HepG2 (cell line): Measurements from ENCODE around the gene GIPC2. TPM values are rescaled to one million over a fixed set of nuclear protein-coding genes. Genes with fewer than 3 reads are reported as not detected.

Experiments
- ATAC-seq: fragments of 200-7000 bp; cut with Tn5 transposase; 3 replicates; pipeline ENCODE4 v1.9.1; 2020; ENCODE audit warnings: mild to moderate bottlenecking, moderate library complexity
- BruUV-seq: library from RNA; stranded (reverse); fragments of 400-500 nt; replicated peaks from 2 replicates; lab custom pipeline; 2021; lab: Mats Ljungman, UMichigan
- CTCF ChIA-PET: fragments of 300-600 bp; formaldehyde crosslinking; extraction: SDS; loops from one replicate; lab custom pipeline; 2021; ENCODE audit warnings: low total read pairs, inconsistent platforms, low intra/inter-chr PET ratio; lab: Yijun Ruan, JAX
- POLR2A ChIA-PET: fragments of 350-600 bp; sonication (Branson Sonifier 250); formaldehyde crosslinking; loops from one replicate; lab custom pipeline; 2020; ENCODE audit warnings: antibody characterized with exemption, inconsistent platforms; lab: Yijun Ruan, JAX
- DNase-seq: peaks from one replicate; pipeline ENCODE4 v3.0.0-alpha.2; 2015; ENCODE audit warnings: low spot score
- FAIRE-seq: peaks from 3 replicates; lab custom pipeline; 2011; peaks lifted over from hg19 to GRCh38; lab: Jason Lieb, UNC
- H2AFZ ChIP-seq: one replicate; pipeline ENCODE4 v1.6.1; 2011; ENCODE audit warnings: low read length, inconsistent platforms
- H3K27ac ChIP-seq: fragments of 300-600 bp; 3 replicates; pipeline ENCODE4 v1.8.0; 2011; ENCODE audit warnings: mixed run types, mild to moderate bottlenecking, mixed read lengths, low read length, inconsistent platforms; ENCODE audit not compliant: insufficient read depth; ENCODE audit errors: extremely low read length
- H3K27me3 ChIP-seq, 2 experiments: fragments of 200-600 bp in 1 of 2; 2 replicates in 1 of 2; 3 replicates in 1 of 2; pipeline versions ENCODE4 v1.6.0 to v1.8.0; 2011; ENCODE audit warnings: low read length in 2 of 2, mild to moderate bottlenecking in 2 of 2, moderate library complexity in 2 of 2, inconsistent platforms in 1 of 2; ENCODE audit not compliant: insufficient read depth in 2 of 2, control insufficient read depth in 1 of 2
- H3K36me3 ChIP-seq, 2 experiments: fragments of 200-600 bp in 1 of 2; replicated peaks in 1 of 2; 2 replicates in 1 of 2; 3 replicates in 1 of 2; pipeline versions ENCODE4 v1.5.1 to v1.8.0; 2011; ENCODE audit warnings: low read length in 2 of 2, inconsistent platforms in 1 of 2; ENCODE audit not compliant: insufficient read depth in 2 of 2, control insufficient read depth in 1 of 2
- H3K4me1 ChIP-seq: 2 replicates; pipeline ENCODE4 v1.5.1; 2012; ENCODE audit warnings: low read length, inconsistent platforms; ENCODE audit not compliant: insufficient read depth
- H3K4me2 ChIP-seq: 2 replicates; pipeline ENCODE4 v1.6.0; 2011; ENCODE audit warnings: low read depth, low read length, inconsistent platforms
- H3K4me3 ChIP-seq, 3 experiments: fragments of 200-600 bp in 1 of 3; sonication (generic), shearing (Covaris generic) in 1 of 3; replicated peaks in 1 of 3; 2 replicates each; pipeline ENCODE4 v1.5.1; 2011 to 2016; ENCODE audit warnings: low read length in 3 of 3, inconsistent platforms in 2 of 3, low read depth in 2 of 3, mild to moderate bottlenecking in 2 of 3, control low read depth in 1 of 3, mixed read lengths in 1 of 3; ENCODE audit not compliant: insufficient read depth in 1 of 3
- H3K79me2 ChIP-seq: one replicate; pipeline ENCODE4 v1.6.1; 2011; ENCODE audit warnings: low read length, inconsistent platforms; ENCODE audit not compliant: insufficient read depth
- H3K9ac ChIP-seq: 2 replicates; pipeline ENCODE4 v1.6.0; 2011; ENCODE audit warnings: mild to moderate bottlenecking, low read depth, low read length, inconsistent platforms; ENCODE audit not compliant: insufficient read depth
- H3K9me3 ChIP-seq: 2 replicates; pipeline ENCODE4 v1.5.1; 2012; ENCODE audit warnings: mild to moderate bottlenecking, low read length
- H4K20me1 ChIP-seq: 2 replicates; pipeline ENCODE4 v1.6.0; 2011; ENCODE audit warnings: inconsistent platforms, mild to moderate bottlenecking, low read length, moderate library complexity; ENCODE audit not compliant: insufficient read depth
- BCL3 ChIP-seq: sonication (generic); formaldehyde crosslinking; IDR thresholded peaks from 2 replicates; pipeline ENCODE4 v1.5.1; 2020; ENCODE audit warnings: mild to moderate bottlenecking, missing genetic modification reagents, moderate library complexity
- CBFB ChIP-seq: sonication (generic); formaldehyde crosslinking; IDR thresholded peaks from 2 replicates; pipeline ENCODE4 v1.4.0; 2020; ENCODE audit warnings: missing genetic modification reagents
- CENPX ChIP-seq: sonication (generic); formaldehyde crosslinking; IDR thresholded peaks from 2 replicates; pipeline ENCODE4 v1.9.0; 2021; ENCODE audit warnings: mild to moderate bottlenecking, missing genetic modification reagents, moderate library complexity
- FOXK2 ChIP-seq: fragments of 450-650 bp; IDR thresholded peaks from 2 replicates; pipeline ENCODE4 v1.6.1; 2016
- GMEB1 ChIP-seq: sonication (generic); formaldehyde crosslinking; IDR thresholded peaks from 2 replicates; pipeline ENCODE4 v1.5.1; 2020; ENCODE audit warnings: missing genetic modification reagents, mild to moderate bottlenecking, borderline replicate concordance
- PAXIP1 ChIP-seq: sonication (generic); formaldehyde crosslinking; conservative IDR thresholded peaks from 2 replicates; pipeline ENCODE4 v1.4.0; 2020; ENCODE audit warnings: mild to moderate bottlenecking, missing genetic modification reagents, moderate library complexity
- PLRG1 ChIP-seq: fragments of 450-650 bp; conservative IDR thresholded peaks from 2 replicates; pipeline ENCODE4 v1.6.1; 2016
- RNF219 ChIP-seq: sonication (generic); formaldehyde crosslinking; IDR thresholded peaks from 2 replicates; pipeline ENCODE4 v1.5.0; 2020; ENCODE audit warnings: mild to moderate bottlenecking, missing genetic modification reagents
- ZBTB44 ChIP-seq: sonication (generic); formaldehyde crosslinking; IDR thresholded peaks from 2 replicates; pipeline ENCODE4 v1.4.0; 2020; ENCODE audit warnings: missing genetic modification reagents
- ZNF264 ChIP-seq: sonication (generic); formaldehyde crosslinking; IDR thresholded peaks from 2 replicates; pipeline ENCODE4 v1.4.0; 2020; ENCODE audit warnings: missing genetic modification reagents
- ZNF773 ChIP-seq: sonication (generic); formaldehyde crosslinking; IDR thresholded peaks from 2 replicates; pipeline ENCODE4 v1.4.0; 2020; ENCODE audit warnings: missing genetic modification reagents, borderline replicate concordance
- ZNF777 ChIP-seq: sonication (generic); formaldehyde crosslinking; IDR thresholded peaks from 2 replicates; pipeline ENCODE4 v1.4.0; 2020; ENCODE audit warnings: missing genetic modification reagents
- ZUFSP ChIP-seq: sonication (generic); formaldehyde crosslinking; IDR thresholded peaks from 2 replicates; pipeline ENCODE4 v1.9.0; 2021; ENCODE audit warnings: missing genetic modification reagents, mild to moderate bottlenecking, borderline replicate concordance
- WGBS: methylation state at CpG from one replicate; pipeline ENCODE4 v1.1.6; 2017; ENCODE audit warnings: low lambda C conversion rate; 5-methylcytosine and 5-hydroxymethylcytosine counted together
- in situ Hi-C: cut with HindIII; loops from 2 replicates; pipeline ENCODE4 v1.10.0; 2017; ENCODE audit warnings: low pct_unique_long_range_greater_than_20kb; ENCODE audit not compliant: extremely low pct_ligation_motif_present
- intact Hi-C: fragments of 100-400 bp; cut with micrococcal nuclease; formaldehyde crosslinking; loops from one replicate; pipeline ENCODE4 v1.10.0; 2022; ENCODE audit not compliant: unreplicated experiment
- polyA plus RNA-seq, 8 experiments: library from polyadenylated mRNA; depleted of rRNA in 3 of 8; stranded (reverse) in 7 of 8; unstranded in 1 of 8; fragments of >200 nt; fragmentation: Illumina TruSeq in 4 of 8; extraction: Trizol in 4 of 8; gene quantifications; 2 replicates each; pipeline versions ENCODE4 v1.2.1 to v1.2.3, GENCODE V29; 2011 to 2016; ENCODE audit warnings: low read depth in 4 of 8, missing spikeins in 1 of 8, mixed read lengths in 1 of 8; ENCODE audit not compliant: insufficient read depth in 1 of 8
- total RNA-seq, 5 experiments: library from RNA; depleted of rRNA; stranded (reverse); fragments of >200 nt; fragmentation: Illumina TruSeq; extraction: Trizol; gene quantifications; 2 replicates each; pipeline ENCODE4 v1.2.3, GENCODE V29; 2016; ENCODE audit warnings: low read depth in 1 of 5

GIPC2 gene
- total and polyA plus RNA-seq, 2 of the 13 experiments (the other 11 are each of a cell fraction or from before 2014, with no cell fraction given) = 6.1 to 21.6 TPM

GRCh38 chr1:78009276-78009675 is 36.5 kb upstream of the GIPC2 start:
- DNase-seq (no peak), ATAC-seq (no peak), FAIRE-seq (no peak)
- Histone ChIP-seq H3K27ac (no peak overlapping the region), H4K20me1 (no peaks in the 10 kb centered on the region; the same call in none of the 2 replicates), H2AFZ (no peak overlapping the region), H3K27me3 (no peaks in the 10 kb centered on the region), H3K4me2 (no peak overlapping the region), H3K9ac (no peak overlapping the region), H3K4me1 (peaks cover 47% of the 10 kb centered on the region), H3K36me3 (no peaks in the 10 kb centered on the region; a peak in 1 of 5 replicates), H3K79me2 (peaks cover 53% of the 10 kb centered on the region), H3K4me3 (no peak overlapping the region), H3K9me3 (no peaks in the 10 kb centered on the region)
- CTCF ChIA-PET = no interaction called here
- in situ Hi-C loops (no loop called here), intact Hi-C loops (no loop called here)
- no TSS peak for BruUV-seq
- TF ChIP-seq RNF219 (CRISPR knock-in tag) = no peak
- TF ChIP-seq BCL3 = no peak
- TF ChIP-seq ZNF264 (CRISPR knock-in tag) = no peak
- no peak for TF ChIP-seq CENPX (CRISPR knock-in tag)
- TF ChIP-seq GMEB1 (CRISPR knock-in tag) = no peak
- no peak for TF ChIP-seq FOXK2
- TF ChIP-seq PLRG1 = no peak
- TF ChIP-seq PAXIP1 (CRISPR knock-in tag) = no peak
- TF ChIP-seq CBFB (CRISPR knock-in tag) = no peak
- no peak for TF ChIP-seq ZNF777
- no peak for TF ChIP-seq ZBTB44 (CRISPR knock-in tag)
- TF ChIP-seq ZUFSP (CRISPR knock-in tag) = no peak
- TF ChIP-seq ZNF773 (CRISPR knock-in tag) = no peak
- 95% methylated on average over 3 of the region's 3 CpGs for WGBS
- POLR2A ChIA-PET = interaction anchor here (1.5 kb wide), 1 partner anchor 31 kb away, joined by 4 read pairs; the partner anchor contains the start of gene FUBP1
